ACHN (cell line): Measurements from ENCODE around the gene CNTNAP2.
"Not testable (repeated sequence)": the region's sequence is repeated elsewhere in the genome, so short reads cannot be mapped to it uniquely, and the experiment has no call there.

Experiments used
- DNase-seq: peaks from one replicate; pipeline ENCODE4 v3.0.0-alpha.2; 2015
- in situ Hi-C: cut with HindIII; loops from 2 replicates; pipeline ENCODE4 v1.10.0; 2017; ENCODE audit warnings: low sequenced_read_pairs, low pct_ligation_motif_present, low pct_unique_long_range_greater_than_20kb

The CNTNAP2 gene

GRCh38 chr7:148028165-148028564 lies 1911.6 kb downstream of the CNTNAP2 start:
- in situ Hi-C loops: no loop called here
- DNase-seq: no peak

GRCh38 chr7:148031019-148031418 lies 1914.4 kb downstream of the CNTNAP2 start:
- in situ Hi-C loops: no loop called here
- no peak for DNase-seq

DNA sequence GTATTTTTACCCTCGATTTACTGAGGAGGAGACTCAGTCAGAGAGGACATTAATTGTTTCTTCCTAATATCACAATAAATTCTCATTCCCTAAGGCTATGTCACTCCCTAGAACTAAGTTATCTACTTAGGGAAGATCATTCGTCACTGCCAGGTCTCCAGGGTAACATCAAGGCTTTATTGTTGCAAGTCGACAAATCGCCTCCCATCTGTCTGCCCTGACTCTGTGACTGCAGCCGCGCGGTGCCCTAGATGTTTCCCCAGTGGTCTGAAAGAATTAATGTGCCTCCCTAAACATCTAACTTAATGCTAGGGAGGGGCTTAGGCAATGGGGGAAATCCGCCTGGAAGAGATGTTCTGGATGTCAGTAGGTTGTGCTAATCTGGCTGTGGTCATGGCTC lies 1915.2 kb downstream of the CNTNAP2 start:
- DNase-seq: no peak
- in situ Hi-C loops: no loop called here

DNA sequence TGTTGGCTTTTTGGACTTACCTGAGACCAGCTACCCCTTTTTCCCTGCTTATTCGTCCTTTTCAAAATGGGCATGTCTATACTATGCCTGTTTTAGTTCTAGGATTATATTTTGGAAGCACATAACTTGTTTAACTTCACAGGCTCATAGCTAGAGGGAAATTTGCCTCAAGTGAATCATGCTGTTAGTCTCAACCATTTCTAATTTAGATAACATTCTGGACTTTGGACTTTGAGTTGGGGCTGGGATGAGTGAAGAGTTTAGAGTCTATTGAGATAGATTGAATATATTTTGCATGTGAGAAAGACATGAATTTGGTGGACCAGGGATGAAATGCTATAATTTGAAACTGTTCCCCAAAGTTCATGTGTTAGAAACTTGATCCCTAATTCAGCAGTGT lies 1919.3 kb downstream of the CNTNAP2 start:
- in situ Hi-C loops: no loop called here
- DNase-seq: no peak

DNA sequence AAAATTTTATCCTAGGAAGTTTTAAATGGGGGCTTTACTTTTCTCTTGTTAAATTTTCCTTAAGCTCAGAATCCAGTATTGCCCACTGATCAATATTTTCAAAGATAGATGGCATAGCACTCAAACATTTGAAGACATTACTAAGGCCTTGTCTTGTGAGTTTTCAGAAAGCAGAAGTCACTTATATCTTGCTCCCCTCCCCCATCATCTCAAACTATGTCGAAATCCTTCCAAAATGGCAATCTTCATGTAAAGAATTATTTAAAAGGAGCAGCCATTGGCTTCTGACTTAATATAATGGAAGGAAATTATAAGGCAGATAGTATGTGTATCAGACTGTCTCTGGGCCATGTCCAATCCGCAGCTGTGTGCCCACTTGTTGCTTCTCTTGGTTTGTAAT lies 1920.4 kb downstream of the CNTNAP2 start:
- in situ Hi-C loops: no loop called here
- no peak for DNase-seq

- DNase-seq: no peak
- in situ Hi-C loops: no loop called here
Measured at GRCh38 chr7:148041156-148041555, 1924.6 kb downstream of the CNTNAP2 start.

DNA sequence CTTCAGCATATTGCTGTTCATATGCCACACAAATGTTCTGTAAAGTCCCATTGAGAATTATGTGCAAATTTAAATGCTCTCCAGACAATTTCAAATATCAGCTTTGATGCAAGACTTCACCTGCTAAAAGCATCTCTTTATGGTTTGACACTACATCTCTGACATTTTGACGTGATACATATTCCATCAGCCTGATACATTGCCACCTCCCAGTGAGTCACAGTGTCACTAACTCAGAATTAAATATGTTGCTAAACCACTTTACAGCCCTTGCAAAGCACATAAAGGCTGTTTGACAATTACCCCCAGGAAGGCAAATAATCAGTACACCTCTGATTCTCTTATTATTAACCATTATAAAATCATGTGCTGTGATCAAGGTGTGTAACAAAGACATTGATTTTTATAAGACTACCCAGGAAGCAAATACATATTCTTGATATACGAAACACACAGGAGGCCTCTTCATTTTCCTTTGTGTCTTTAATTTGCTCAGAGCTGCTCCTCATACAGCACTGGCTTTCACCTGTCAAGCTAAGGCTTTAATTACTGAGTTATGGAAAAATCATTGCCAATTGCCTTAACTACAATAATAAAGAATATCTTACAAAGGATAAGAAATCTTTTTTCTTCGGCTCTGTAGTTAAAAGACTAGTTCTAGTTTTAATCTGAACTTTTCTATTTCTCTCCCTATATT lies 1926.5 kb downstream of the CNTNAP2 start:
- no peak for DNase-seq
- in situ Hi-C loops: no loop called here

DNA sequence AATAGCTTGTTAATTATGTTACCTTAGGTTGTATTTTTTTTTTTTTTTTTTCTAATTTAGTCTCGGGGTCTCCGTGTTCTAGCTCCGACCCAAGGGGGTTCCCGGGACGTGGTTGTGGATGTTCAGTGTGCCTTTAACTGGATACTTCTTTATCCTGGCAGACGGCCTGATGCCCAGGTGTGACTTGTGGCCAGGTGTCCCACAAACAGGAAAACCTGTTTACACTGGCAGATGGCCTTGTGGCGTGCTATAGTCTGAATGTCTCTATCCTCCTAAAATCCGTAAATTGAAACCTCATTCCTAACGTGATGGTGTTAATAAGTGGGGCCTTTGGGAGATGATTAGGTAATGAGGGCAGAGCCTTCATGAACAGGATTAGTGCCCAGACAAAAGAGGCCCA lies 1927.6 kb downstream of the CNTNAP2 start:
- no peak for DNase-seq
- in situ Hi-C loops: no loop called here

DNA sequence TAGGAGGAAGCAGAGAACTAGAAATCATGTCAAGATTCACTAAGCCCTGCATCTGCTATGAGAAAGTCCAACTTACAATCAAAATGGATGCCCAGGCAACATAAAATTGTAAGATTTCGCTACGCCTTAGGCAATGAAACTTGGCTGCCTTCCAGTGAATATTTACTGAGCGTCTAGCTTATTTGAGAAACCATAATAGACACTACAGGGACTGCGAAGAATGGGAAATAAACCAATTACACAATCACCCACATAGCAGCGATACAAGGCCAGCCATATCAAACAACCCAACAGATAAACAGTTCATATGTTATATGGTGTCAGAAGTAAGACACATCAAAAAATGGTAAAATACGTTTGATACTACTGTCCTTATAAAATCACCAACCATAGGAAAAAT lies 1928.9 kb downstream of the CNTNAP2 start:
- in situ Hi-C loops: no loop called here

DNA sequence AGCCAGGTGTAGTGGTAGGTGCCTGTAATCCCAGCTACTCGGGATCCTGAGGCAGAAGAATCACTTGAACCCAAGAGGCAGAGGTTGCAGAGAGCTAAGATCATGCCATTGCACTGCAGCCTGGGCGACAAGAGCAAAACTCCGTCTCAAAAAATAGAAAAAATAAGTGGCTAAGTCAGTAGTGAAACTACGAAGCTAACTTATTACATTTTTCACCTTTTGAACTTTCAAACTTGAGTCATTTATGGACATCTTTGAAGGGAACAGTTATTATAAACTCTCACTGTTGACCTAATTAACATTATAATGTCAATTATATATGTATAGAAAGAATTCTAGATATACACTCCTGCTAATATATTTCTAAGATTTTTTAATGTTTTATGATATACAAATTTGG lies 1932.5 kb downstream of the CNTNAP2 start:
- in situ Hi-C loops: no loop called here
- DNase-seq: no peak

More for the DNA sequence above, 1928.9 kb downstream of the CNTNAP2 start:
- no peak for DNase-seq

GRCh38 chr7:148050492-148051158 lies 1934.0 kb downstream of the CNTNAP2 start:
- DNase-seq: no peak
- in situ Hi-C loops: no loop called here

DNA sequence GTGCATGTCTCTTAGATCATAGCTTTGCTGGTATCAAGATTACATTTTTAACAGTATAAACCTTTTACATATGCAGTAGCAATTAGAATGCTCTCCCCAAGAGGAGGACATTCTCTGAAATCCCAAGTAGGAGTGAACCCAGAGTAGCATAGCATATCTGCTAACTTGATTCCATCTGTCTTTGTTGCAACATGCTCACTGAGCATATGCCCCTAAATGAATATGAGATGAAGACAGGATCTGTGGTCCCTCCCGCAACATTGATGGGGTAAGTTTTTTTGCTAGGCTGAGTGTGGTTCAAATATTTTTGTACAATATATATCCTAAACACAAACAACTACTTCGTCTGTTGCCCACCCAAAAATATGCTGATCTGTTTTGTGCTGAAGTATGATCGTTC lies 1939.8 kb downstream of the CNTNAP2 start:
- in situ Hi-C loops: no loop called here
- DNase-seq: no peak

DNA sequence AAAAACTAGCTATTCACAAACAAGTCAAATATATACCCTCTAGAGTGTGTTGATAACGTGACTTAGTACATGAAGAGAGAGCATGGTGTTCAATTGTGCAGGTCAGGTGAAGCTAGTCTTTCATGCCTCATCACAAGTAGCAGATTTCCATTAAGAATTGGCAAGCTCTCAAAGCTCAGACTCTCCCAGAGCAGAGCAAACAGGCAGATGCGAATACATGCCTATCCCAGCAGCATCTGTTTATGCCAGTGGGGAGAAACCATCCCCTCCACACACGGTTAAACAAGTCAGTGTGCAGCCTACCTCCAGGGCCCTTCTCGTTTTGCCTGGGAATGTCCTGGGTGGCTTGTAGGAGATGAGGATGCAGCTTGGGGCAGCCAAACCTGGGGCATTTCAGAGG lies 1941.5 kb downstream of the CNTNAP2 start:
- in situ Hi-C loops: no loop called here
- no peak for DNase-seq

DNA sequence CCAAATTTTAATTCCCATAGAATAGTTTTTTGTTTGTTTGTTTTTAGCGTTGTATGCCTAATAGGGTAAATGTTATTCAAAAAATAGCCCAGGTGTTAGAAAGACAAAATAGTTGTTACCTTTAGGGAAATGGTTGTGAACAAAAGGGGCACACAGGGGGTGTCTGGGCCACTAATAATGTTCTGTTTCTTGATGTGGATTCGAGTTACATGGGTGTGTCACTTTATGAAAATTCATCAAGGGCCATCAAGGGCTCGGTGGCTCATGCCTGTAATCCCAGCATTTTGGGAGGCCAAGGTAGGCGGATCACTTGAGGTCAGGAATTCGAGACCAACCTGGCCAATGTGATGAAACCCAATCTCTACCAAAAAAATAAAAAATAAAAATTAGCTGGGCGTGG lies 1942.2 kb downstream of the CNTNAP2 start:
- no peak for DNase-seq
- in situ Hi-C loops: no loop called here

DNA sequence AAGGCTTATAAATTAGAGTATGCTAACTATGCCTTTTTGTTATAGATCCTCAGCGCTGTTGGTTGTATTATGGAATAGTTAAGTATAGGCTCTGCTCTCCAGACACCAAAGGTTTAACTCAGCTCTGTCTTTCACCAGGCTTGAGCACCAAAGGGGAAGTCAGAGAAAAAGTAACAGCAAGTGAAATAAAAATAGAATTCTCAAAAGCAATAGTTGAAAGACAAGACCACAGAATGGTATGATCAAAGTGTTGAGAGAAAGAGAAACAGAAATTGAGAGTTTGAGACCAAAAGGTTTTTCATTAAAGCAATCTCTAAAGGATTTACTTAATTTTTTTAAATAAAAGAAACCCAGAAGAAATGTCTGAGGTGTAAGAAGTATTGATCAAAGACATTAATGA lies 1944.1 kb downstream of the CNTNAP2 start:
- no peak for DNase-seq
- in situ Hi-C loops: no loop called here

DNA sequence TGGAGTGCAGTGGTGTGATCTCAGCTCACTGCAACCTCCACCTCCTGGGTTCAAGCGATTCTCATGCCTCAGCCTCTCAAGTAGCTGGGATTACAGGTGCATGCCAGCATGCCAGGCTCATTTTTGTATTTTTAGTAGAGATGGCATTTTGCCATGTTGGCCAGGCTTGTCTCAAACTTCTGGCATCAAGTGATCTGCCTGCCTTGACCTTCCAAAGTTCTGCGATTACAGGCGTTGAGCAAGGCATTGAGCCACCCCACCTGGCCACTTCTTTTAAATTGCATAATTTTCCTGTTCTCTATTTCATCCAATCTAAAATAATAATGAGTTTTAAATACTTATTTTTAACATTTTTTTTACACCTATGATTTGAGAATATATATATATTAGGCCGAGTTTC lies 1961.5 kb downstream of the CNTNAP2 start:
- in situ Hi-C loops, DNase-seq: not testable (repeated sequence)

- DNase-seq: no peak
- in situ Hi-C loops: no loop called here
Measured at GRCh38 chr7:148079206-148080080, 1962.8 kb downstream of the CNTNAP2 start.

DNA sequence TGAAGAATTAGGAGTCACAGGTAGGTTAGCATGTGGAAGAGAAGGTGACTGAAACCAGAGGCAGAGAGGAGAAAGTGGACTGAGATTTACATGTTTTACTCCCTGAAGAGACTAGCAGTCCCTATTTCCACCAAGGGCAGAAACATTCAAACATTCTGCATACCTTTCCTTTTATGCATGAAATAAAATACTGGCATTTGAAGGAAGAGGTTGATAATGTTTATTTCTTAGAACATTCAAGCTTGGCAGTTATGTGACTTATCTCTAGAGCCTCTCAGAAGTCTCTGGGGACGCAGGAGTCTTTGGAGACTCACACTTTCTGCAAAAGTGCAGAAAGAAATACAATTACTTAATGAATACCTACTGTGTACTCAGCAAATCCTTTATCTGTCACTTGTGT lies 1966.8 kb downstream of the CNTNAP2 start:
- in situ Hi-C loops: no loop called here
- DNase-seq: no peak

GRCh38 chr7:148084138-148084537 lies 1967.5 kb downstream of the CNTNAP2 start:
- peak; percentile 65 for DNase-seq
- in situ Hi-C loops: no loop called here
